GM12892 (cell line): ENCODE data around the gene KCNC4.

Experiments
- POLR2A ChIP-seq: IDR thresholded peaks from 2 replicates; pipeline ENCODE4 v1.6.1; 2011; ENCODE audit warnings: low read depth, low read length, control low read depth
- POLR2AphosphoS5 ChIP-seq: IDR thresholded peaks from 2 replicates; pipeline ENCODE4 v1.6.1; 2011; ENCODE audit warnings: low read depth, low read length, control low read depth
- TAF1 ChIP-seq: IDR thresholded peaks from 2 replicates; pipeline ENCODE4 v1.6.1; 2011; ENCODE audit warnings: low read depth, mild to moderate bottlenecking, control low read depth, low read length, borderline replicate concordance

DNA sequence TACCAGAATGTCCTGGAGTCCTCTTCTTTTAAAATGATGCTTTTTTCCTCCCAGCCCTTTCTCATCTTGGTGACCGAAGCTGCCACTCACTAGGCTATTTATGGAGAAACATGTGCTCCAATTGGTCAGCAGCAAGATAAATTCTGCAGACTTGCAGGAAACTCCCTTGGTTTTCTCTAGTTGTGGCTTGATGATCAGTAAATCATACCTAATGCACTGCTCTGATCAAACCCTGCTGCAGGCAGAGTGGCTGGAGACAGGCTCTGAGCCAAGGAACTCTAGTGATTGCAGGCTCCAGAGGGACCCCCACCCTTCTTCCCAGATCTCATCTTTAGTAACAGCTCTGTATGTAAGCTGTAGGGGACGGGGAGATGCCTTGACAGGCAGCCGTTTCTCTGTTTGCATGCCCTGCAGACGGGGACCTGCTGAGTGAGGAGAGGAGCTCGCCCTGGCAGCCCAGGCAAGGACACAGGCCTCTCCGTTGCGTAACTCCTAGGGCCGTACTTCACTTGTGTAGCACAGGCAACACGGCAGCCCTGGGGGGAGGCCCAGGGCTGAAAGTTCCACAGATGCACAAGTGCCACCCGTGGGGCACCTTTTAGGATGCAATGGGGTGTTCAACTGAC lies 45.3 kb upstream of the KCNC4 start:
- TF ChIP-seq POLR2A (no peak), POLR2AphosphoS5 (no peak), TAF1 (no peak)
